DMS53 treated with DMSO at 0.1 percent for 48 hours (cell line): Measurements from ENCODE around the gene PRR27.

Experiments used
- DNase-seq: peaks from one replicate; lab custom pipeline; 2025; ENCODE audit not compliant: unreplicated experiment; lab: John Stamatoyannopoulos, UW

The PRR27 gene

GRCh38 chr4:70153937-70154336, at the start of gene PRR27:
Gene PRR27 (plus strand): TSS chr4:70154237. CDS start chr4:70154376, 139 bp downstream.
- no peak for DNase-seq

GRCh38 chr4:70110917-70111316, 43.1 kb upstream of the PRR27 start:
- DNase-seq = no peak

- no peak for DNase-seq
Observed at GRCh38 chr4:70113656-70114055, 40.4 kb upstream of the PRR27 start.

GRCh38 chr4:70114096-70114495, 39.9 kb upstream of the PRR27 start:
- no peak for DNase-seq

GRCh38 chr4:70120323-70120722, 33.7 kb upstream of the PRR27 start:
- DNase-seq = no peak

GRCh38 chr4:70133473-70133872, 20.6 kb upstream of the PRR27 start:
- DNase-seq = no peak

GRCh38 chr4:70138751-70139150, 15.3 kb upstream of the PRR27 start:
- no peak for DNase-seq

- DNase-seq = no peak
Observed at GRCh38 chr4:70151271-70151670, 2.8 kb upstream of the PRR27 start.

GRCh38 chr4:70152088-70152487, 1.9 kb upstream of the PRR27 start:
- DNase-seq = no peak

- peak; percentile 49 for DNase-seq
Observed at GRCh38 chr4:70158576-70158975, 4.5 kb downstream of the PRR27 start.

GRCh38 chr4:70177090-70177489, 23.1 kb downstream of the PRR27 start:
- DNase-seq = no peak

- no peak for DNase-seq
Observed at GRCh38 chr4:70178075-70178660, 24.1 kb downstream of the PRR27 start.

- no peak for DNase-seq
Observed at GRCh38 chr4:70179811-70180210, 25.8 kb downstream of the PRR27 start.

GRCh38 chr4:70181864-70182263, 27.8 kb downstream of the PRR27 start:
- DNase-seq = no peak

GRCh38 chr4:70182517-70183167, 28.6 kb downstream of the PRR27 start:
- no peak for DNase-seq

- peak; percentile 9 for DNase-seq
Observed at GRCh38 chr4:70183168-70183939, 29.3 kb downstream of the PRR27 start.

GRCh38 chr4:70183940-70184246, 29.9 kb downstream of the PRR27 start:
- DNase-seq = no peak

GRCh38 chr4:70187216-70187615, 33.2 kb downstream of the PRR27 start:
- DNase-seq = no peak

GRCh38 chr4:70190579-70190978, 36.5 kb downstream of the PRR27 start:
- no peak for DNase-seq

GRCh38 chr4:70191647-70192046, 37.6 kb downstream of the PRR27 start:
- DNase-seq = no peak

GRCh38 chr4:70192895-70193294, 38.9 kb downstream of the PRR27 start:
- no peak for DNase-seq

GRCh38 chr4:70195425-70195824, 41.4 kb downstream of the PRR27 start, which contains the start of gene ODAM:
Gene ODAM (plus strand): TSS chr4:70195725. CDS start chr4:70196544, 819 bp downstream.
- no peak for DNase-seq
